Measurements from ENCODE around the gene ZNF608.

The ZNF608 gene

DNA sequence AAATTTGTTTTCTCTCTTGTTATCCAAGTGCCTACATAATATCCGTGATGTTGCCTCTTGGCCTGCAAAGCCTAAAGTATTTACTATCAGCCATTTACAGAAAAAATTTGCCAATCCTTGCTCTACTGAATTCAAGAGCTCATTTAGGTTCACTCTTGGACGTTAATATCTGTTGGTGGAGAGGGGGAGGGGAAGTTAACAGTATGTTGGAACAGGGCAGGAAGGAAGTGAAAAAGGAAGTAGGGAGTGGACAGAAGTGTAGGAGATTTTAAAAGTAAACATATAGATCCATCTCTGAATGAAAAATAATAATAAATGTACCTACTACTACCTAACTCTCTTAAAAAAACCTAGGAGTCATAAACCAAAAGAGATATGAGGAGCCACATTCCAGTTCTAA is 32.8 kb downstream of the ZNF608 start:
- no peak for DNase-seq

DNA sequence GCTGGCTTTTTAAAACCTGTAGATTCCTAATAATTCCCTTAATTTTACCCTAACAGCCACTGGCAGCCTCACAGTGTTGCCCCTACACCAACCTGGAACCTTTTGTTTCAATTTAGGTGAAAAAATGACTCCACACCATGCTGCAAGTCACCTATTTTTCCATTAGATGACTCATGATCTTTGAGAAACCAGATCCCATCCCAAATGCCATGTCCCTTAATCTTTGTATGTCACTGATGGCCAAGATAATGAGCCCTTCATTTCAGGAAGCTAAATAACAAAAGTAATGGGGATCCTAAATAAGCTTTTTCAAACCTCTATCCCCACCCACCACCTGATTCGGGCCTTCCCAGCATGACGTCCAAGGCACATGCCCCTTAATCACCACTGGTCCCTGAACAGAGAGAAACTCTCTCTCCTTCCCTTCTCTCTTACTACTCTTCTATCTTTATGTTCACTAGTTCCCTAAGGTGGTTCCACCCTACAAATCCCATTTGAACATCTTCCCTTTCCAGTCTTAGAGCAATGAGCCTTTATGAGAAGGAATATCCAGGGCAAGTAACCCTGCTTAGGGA is 33.6 kb downstream of the ZNF608 start:
- no peak for DNase-seq

GRCh38 chr5:124708086-124708485 is 38.4 kb downstream of the ZNF608 start:
- no peak for DNase-seq

GRCh38 chr5:124707520-124707919 is 38.9 kb downstream of the ZNF608 start:
- no peak for DNase-seq

- DNase-seq, result peak; percentile 57
These were observed 39.6 kb downstream of the ZNF608 start for GRCh38 chr5:124706729-124707361.

GRCh38 chr5:124706051-124706450 is 40.4 kb downstream of the ZNF608 start:
- no peak for DNase-seq

- no peak for DNase-seq
These were observed 40.9 kb downstream of the ZNF608 start for GRCh38 chr5:124705577-124705976.

DNA sequence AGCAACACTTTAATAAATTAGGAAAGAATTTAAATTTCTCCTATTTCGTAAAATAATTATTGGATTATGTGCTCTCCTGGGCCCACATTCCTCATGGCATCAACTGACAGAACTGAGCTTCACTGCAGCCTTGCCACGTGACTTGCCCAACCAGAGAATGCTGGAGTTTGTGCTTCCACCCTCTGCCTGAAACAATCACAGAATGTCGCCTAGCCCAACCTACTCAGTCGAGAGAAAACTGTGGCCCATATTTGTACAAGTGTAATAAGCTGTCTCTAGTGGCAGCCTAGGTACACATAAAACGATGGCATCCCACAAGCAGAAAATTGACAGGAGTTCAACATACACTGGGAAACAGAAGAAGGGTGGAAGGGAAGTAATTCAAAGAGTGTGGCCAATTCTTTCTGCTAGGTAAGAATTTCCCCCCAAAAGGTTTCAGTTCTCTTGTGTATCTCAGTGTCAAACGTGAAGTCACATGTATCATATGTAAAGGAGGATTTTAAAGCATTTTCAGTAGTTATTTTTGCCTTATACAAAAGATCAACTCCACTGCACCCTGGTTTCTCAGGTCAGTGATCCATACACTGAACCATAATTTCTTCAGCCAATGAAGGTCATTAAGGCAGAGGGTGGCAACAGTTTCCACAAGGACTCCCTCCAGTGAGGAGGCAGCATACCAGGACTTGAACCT is 41.7 kb downstream of the ZNF608 start:
- no peak for DNase-seq

DNA sequence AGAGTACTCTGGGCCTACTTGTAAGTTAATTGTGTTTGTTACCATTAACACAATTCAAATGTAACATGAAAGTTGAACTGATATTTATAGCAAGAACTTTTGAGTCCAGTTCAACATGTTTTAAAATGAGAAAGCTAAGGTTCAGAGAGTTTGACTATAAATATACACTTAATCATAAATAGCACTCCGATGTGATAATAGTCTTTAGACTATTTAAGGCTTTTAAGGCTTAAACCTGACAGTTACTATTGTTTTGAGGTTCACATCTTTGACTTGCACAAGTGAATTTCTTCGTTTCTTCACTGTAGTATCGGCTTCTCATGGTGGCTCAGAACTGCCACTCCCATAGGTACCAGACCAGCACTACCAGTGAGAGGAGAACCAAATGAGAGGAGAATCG is 42.4 kb downstream of the ZNF608 start:
- no peak for DNase-seq

DNA sequence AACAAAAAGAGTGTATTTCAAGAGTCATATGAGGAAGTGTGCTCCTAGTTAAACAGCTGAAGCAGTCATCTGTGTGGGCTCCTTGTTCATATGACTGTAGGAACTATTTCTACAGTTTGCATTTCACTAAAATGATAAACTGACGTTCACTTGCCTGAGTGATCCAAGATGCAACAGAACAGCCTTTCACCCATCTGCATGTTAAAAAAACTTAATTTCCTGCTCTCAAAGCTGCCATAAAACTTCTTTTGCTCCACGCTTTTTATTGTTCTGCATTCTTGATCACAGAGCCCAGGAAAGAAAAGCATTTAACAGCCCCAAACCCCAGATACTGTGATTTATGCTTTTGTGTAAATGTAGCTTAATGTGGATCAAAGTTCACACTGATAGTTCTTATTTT is 43.9 kb downstream of the ZNF608 start:
- no peak for DNase-seq

DNA sequence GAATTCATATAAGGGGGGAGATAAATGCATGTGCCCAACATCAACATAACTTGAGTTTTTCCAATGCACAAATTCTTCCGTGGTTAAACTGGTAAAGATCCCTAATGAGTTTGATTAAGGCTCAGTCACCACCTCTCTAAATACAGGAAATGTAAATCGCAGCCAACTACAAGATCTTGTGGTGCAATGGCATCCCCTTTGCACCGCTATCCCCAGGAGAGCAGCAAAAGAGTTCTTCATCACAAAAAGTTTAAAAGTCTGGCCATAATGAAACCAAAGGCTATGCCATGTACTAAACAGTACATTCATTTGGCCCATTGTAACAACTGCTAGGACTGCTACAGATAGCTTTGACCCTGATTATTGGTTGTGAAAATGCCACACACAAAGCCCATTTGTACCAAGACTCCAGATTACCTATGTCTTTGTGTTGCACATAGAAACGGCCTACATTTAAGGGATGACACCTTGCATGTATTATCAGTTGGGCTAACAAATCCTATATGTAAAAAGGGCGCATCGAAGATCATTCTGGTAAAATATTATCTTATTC is 44.5 kb downstream of the ZNF608 start:
- no peak for DNase-seq

GRCh38 chr5:124701016-124701415 is 45.4 kb downstream of the ZNF608 start:
- DNase-seq, result no peak

DNA sequence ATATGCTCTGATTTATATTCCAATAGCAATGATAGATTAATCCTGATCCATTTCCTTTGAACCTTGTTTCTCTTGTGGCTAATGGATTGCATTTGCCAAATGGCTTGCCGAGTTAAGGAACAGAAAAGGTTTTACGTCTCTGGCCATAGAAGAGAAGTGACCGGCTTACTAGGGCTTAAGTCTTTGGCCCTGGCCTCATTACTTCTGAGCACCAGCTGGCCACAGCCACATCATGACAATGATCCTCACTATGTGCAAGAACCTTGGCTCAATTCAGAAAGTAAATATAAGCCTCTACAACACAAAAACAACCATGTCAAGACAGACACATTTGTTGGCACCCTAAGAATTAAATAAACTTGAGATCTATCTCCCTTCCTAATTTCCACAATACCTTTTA is 46.1 kb downstream of the ZNF608 start:
- DNase-seq, result no peak

GRCh38 chr5:124698770-124699169 is 47.7 kb downstream of the ZNF608 start:
- DNase-seq, result no peak

GRCh38 chr5:124697933-124698591 is 48.4 kb downstream of the ZNF608 start:
- DNase-seq, result peak; percentile 55

DNA sequence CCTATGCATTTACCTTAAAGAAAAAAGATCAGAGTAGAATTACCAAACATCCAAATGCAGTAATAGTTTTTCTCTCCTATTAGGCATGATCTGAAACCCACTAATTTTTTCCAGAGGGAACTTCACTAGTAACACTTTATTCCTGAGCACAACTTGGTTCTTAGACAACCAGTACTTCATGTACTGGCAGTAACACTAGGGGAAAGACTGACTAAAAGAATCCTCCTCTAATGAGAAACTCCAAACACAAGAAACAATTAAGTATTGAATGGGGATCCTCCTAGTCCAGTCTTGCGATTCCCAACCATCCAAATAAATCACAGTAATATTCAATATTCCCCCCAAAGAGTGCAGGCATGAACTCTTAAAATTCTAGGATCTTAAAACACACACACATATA is 48.9 kb downstream of the ZNF608 start:
- no peak for DNase-seq

GRCh38 chr5:124696898-124697297 is 49.5 kb downstream of the ZNF608 start:
- no peak for DNase-seq
